Measurements from ENCODE around the gene SLC11A2.
"Not testable (repeated sequence)": the region's sequence is repeated elsewhere in the genome, so short reads cannot be mapped to it uniquely, and the experiment has no call there.

The SLC11A2 gene

GRCh38 chr12:50949801-50950302 is 76.3 kb downstream of the SLC11A2 start:
- Mint-ChIP-seq H3K36me3 (ENCODE audit: insufficient read depth) (no peaks in the 10 kb centered on the region), H3K4me3 (no peak overlapping the region), H3K4me1 (no peaks in the 10 kb centered on the region), H3K9me3 (no peaks in the 10 kb centered on the region), H3K27ac (ENCODE audit: low read depth) (no peak overlapping the region), H3K27me3 (no peaks in the 10 kb centered on the region)
- ATAC-seq (replicated peaks; ENCODE audit: extremely low read depth, poor library complexity, severe bottlenecking) (no peak), DNase-seq (ENCODE audit: low spot score in 2 of 2) (no peak)

- no peak for ATAC-seq (replicated peaks; ENCODE audit: extremely low read depth, poor library complexity, severe bottlenecking)
- H3K4me3 Mint-ChIP-seq = no peak overlapping the region
- H3K36me3 Mint-ChIP-seq (ENCODE audit: insufficient read depth) = no peaks in the 10 kb centered on the region
- H3K9me3 Mint-ChIP-seq = no peaks in the 10 kb centered on the region
- no peak for DNase-seq (ENCODE audit: low spot score in 2 of 2)
- no peak overlapping the region for H3K27ac Mint-ChIP-seq (ENCODE audit: low read depth)
- no peaks in the 10 kb centered on the region for H3K4me1 Mint-ChIP-seq
- peaks cover 4% of the 10 kb centered on the region for H3K27me3 Mint-ChIP-seq
Observed at GRCh38 chr12:50948798-50949197, 77.4 kb downstream of the SLC11A2 start.

GRCh38 chr12:50947933-50948626 is 78.1 kb downstream of the SLC11A2 start:
- H3K27me3 Mint-ChIP-seq = peaks cover 11% of the 10 kb centered on the region
- no peaks in the 10 kb centered on the region for H3K9me3 Mint-ChIP-seq
- H3K36me3 Mint-ChIP-seq (ENCODE audit: insufficient read depth) = no peaks in the 10 kb centered on the region
- H3K4me3 Mint-ChIP-seq = no peak overlapping the region
- no peaks in the 10 kb centered on the region for H3K4me1 Mint-ChIP-seq
- no peak for DNase-seq (ENCODE audit: low spot score in 2 of 2)
- no peak for ATAC-seq (replicated peaks; ENCODE audit: extremely low read depth, poor library complexity, severe bottlenecking)
- no peak overlapping the region for H3K27ac Mint-ChIP-seq (ENCODE audit: low read depth)

- Mint-ChIP-seq H3K36me3 (ENCODE audit: insufficient read depth) (no peaks in the 10 kb centered on the region), H3K4me3 (no peak overlapping the region), H3K27me3 (no peaks in the 10 kb centered on the region), H3K4me1 (no peaks in the 10 kb centered on the region), H3K27ac (ENCODE audit: low read depth) (no peak overlapping the region), H3K9me3 (no peaks in the 10 kb centered on the region)
- no peak for DNase-seq (ENCODE audit: low spot score in 2 of 2)
- no peak for ATAC-seq (replicated peaks; ENCODE audit: extremely low read depth, poor library complexity, severe bottlenecking)
Observed at GRCh38 chr12:50937653-50938052, 88.5 kb downstream of the SLC11A2 start.

GRCh38 chr12:50936821-50937530 is 89.2 kb downstream of the SLC11A2 start:
- Mint-ChIP-seq H3K4me3 (no peak overlapping the region), H3K27me3 (no peaks in the 10 kb centered on the region), H3K36me3 (ENCODE audit: insufficient read depth) (no peaks in the 10 kb centered on the region), H3K27ac (ENCODE audit: low read depth) (no peak overlapping the region), H3K9me3 (no peaks in the 10 kb centered on the region), H3K4me1 (no peaks in the 10 kb centered on the region)
- DNase-seq (ENCODE audit: low spot score in 2 of 2) = no peak
- no peak for ATAC-seq (replicated peaks; ENCODE audit: extremely low read depth, poor library complexity, severe bottlenecking)

GRCh38 chr12:50934981-50935807 is 91.0 kb downstream of the SLC11A2 start:
- no peak for ATAC-seq (replicated peaks; ENCODE audit: extremely low read depth, poor library complexity, severe bottlenecking)
- DNase-seq (ENCODE audit: low spot score in 2 of 2) = no peak
- H3K4me3 Mint-ChIP-seq = no peak overlapping the region
- peaks cover 7% of the 10 kb centered on the region for H3K36me3 Mint-ChIP-seq (ENCODE audit: insufficient read depth)
- H3K9me3 Mint-ChIP-seq = no peaks in the 10 kb centered on the region
- H3K27ac Mint-ChIP-seq (ENCODE audit: low read depth) = no peak overlapping the region
- H3K4me1 Mint-ChIP-seq = no peaks in the 10 kb centered on the region
- no peaks in the 10 kb centered on the region for H3K27me3 Mint-ChIP-seq

- ATAC-seq (replicated peaks; ENCODE audit: extremely low read depth, poor library complexity, severe bottlenecking) (no peak), DNase-seq (ENCODE audit: low spot score in 2 of 2) (no peak)
- peaks cover 10% of the 10 kb centered on the region for H3K36me3 Mint-ChIP-seq (ENCODE audit: insufficient read depth)
- H3K4me3 Mint-ChIP-seq = no peak overlapping the region
- no peaks in the 10 kb centered on the region for H3K27me3 Mint-ChIP-seq
- no peaks in the 10 kb centered on the region for H3K4me1 Mint-ChIP-seq
- H3K27ac Mint-ChIP-seq (ENCODE audit: low read depth) = no peak overlapping the region
- H3K9me3 Mint-ChIP-seq = no peaks in the 10 kb centered on the region
Observed at GRCh38 chr12:50934371-50934851, 91.8 kb downstream of the SLC11A2 start.

- H3K27ac Mint-ChIP-seq (ENCODE audit: low read depth) = no peak overlapping the region
- no peak for ATAC-seq (replicated peaks; ENCODE audit: extremely low read depth, poor library complexity, severe bottlenecking)
Observed at GRCh38 chr12:50933459-50934124, 92.6 kb downstream of the SLC11A2 start.

GRCh38 chr12:50932787-50933280 is 93.3 kb downstream of the SLC11A2 start:
- Mint-ChIP-seq H3K9me3 (no peaks in the 10 kb centered on the region), H3K4me1 (no peaks in the 10 kb centered on the region), H3K4me3 (no peak overlapping the region), H3K27me3 (no peaks in the 10 kb centered on the region), H3K27ac (ENCODE audit: low read depth) (no peak overlapping the region), H3K36me3 (ENCODE audit: insufficient read depth) (peaks cover 10% of the 10 kb centered on the region)
- DNase-seq (ENCODE audit: low spot score in 2 of 2) (no peak), ATAC-seq (replicated peaks; ENCODE audit: extremely low read depth, poor library complexity, severe bottlenecking) (no peak)

More at GRCh38 chr12:50933459-50934124, 92.6 kb downstream of the SLC11A2 start:
- H3K36me3 Mint-ChIP-seq (ENCODE audit: insufficient read depth) = peaks cover 10% of the 10 kb centered on the region
- no peak for DNase-seq (ENCODE audit: low spot score in 2 of 2)
- H3K4me1 Mint-ChIP-seq = no peaks in the 10 kb centered on the region
- no peak overlapping the region for H3K4me3 Mint-ChIP-seq
- no peaks in the 10 kb centered on the region for H3K27me3 Mint-ChIP-seq
- no peaks in the 10 kb centered on the region for H3K9me3 Mint-ChIP-seq

- not testable (repeated sequence) for H3K4me1 Mint-ChIP-seq; H3K27ac Mint-ChIP-seq (ENCODE audit: low read depth); ATAC-seq (replicated peaks; ENCODE audit: extremely low read depth, poor library complexity, severe bottlenecking); DNase-seq (ENCODE audit: low spot score in 2 of 2); H3K27me3 Mint-ChIP-seq; H3K4me3 Mint-ChIP-seq; H3K9me3 Mint-ChIP-seq
- peaks cover 10% of the 10 kb centered on the region for H3K36me3 Mint-ChIP-seq (ENCODE audit: insufficient read depth)
Observed at GRCh38 chr12:50930477-50930876, 95.7 kb downstream of the SLC11A2 start.

- Mint-ChIP-seq H3K4me1 (peaks cover 11% of the 10 kb centered on the region), H3K36me3 (ENCODE audit: insufficient read depth) (peaks cover 15% of the 10 kb centered on the region), H3K27ac (ENCODE audit: low read depth) (no peak overlapping the region), H3K4me3 (no peak overlapping the region), H3K9me3 (no peaks in the 10 kb centered on the region), H3K27me3 (no peaks in the 10 kb centered on the region)
- ATAC-seq (replicated peaks; ENCODE audit: extremely low read depth, poor library complexity, severe bottlenecking) (no peak), DNase-seq (ENCODE audit: low spot score in 2 of 2) (no peak)
Observed at GRCh38 chr12:50929831-50930230, 96.4 kb downstream of the SLC11A2 start.

Measured in central memory CD8-positive, alpha-beta T cell (primary cell).